HCT116 (cell line): ENCODE measurements around the gene NOP16. TPM values are rescaled to one million over a fixed set of nuclear protein-coding genes. Genes with fewer than 3 reads are reported as not detected.

ENCODE experiments used
- ATAC-seq: fragments of 200-7000 bp; cut with Tn5 transposase; 2 replicates; pipeline ENCODE4 v1.9.1; 2020; ENCODE audit warnings: mild to moderate bottlenecking, moderate library complexity
- BruUV-seq: library from RNA; stranded (reverse); fragments of 400-500 nt; replicated peaks from 2 replicates; lab custom pipeline; 2021; lab: Mats Ljungman, UMichigan
- CTCF ChIA-PET: fragments of 300-600 bp; sonication (Branson Sonifier 250); formaldehyde crosslinking; loops from one replicate; lab custom pipeline; 2021; ENCODE audit warnings: antibody characterized with exemption; lab: Charles Lee
- POLR2A ChIA-PET: fragments of 300-600, 350-600 bp; sonication (Branson Sonifier 250); formaldehyde crosslinking; loops from one replicate; lab custom pipeline; 2021; ENCODE audit warnings: antibody characterized with exemption; lab: Charles Lee
- RAD21 ChIA-PET, 2 experiments: fragments of 300-600 bp; sonication (Branson Sonifier 250); formaldehyde crosslinking; loops; one replicate each; lab custom pipeline; 2023; ENCODE audit warnings: low total read pairs in 2 of 2; ENCODE audit not compliant: uncharacterized antibody in 2 of 2, unreplicated experiment in 2 of 2, low non-redundant PET in 1 of 2; lab: Charles Lee
- DNase-seq: peaks from one replicate; pipeline ENCODE4 v3.0.0-alpha.2; 2010; ENCODE audit warnings: low read depth, low spot score
- H2AFZ ChIP-seq: fragments of 200-600 bp; shearing (Covaris generic), sonication (generic); 2 replicates; pipeline ENCODE4 v1.6.1; 2017; ENCODE audit warnings: low read depth, mixed run types, mixed read lengths, antibody characterized with exemption, low read length; ENCODE audit not compliant: poor library complexity, severe bottlenecking
- H3K27ac ChIP-seq: 2 replicates; pipeline ENCODE4 v1.5.1; 2012; ENCODE audit warnings: low read depth, low read length
- H3K27me3 ChIP-seq: fragments of 200-600 bp; sonication (generic); 2 replicates; pipeline ENCODE4 v1.6.1; 2016; ENCODE audit warnings: mixed run types, low read length, mixed read lengths; ENCODE audit not compliant: insufficient read depth
- H3K36me3 ChIP-seq, 2 experiments: fragments of 200-500 bp in 1 of 2; fragments of 200-600 bp in 1 of 2; sonication (Bioruptor generic) in 1 of 2; sonication (generic) in 1 of 2; 2 replicates each; pipeline versions ENCODE4 v1.5.1 to v1.6.1; 2014 to 2016; ENCODE audit warnings: low read length in 2 of 2, inconsistent platforms in 1 of 2, mixed read lengths in 1 of 2, mixed run types in 1 of 2; ENCODE audit not compliant: insufficient read depth in 2 of 2, control insufficient read depth in 1 of 2
- H3K4me1 ChIP-seq, 2 experiments: fragments of 200-600 bp in 1 of 2; sonication (generic) in 1 of 2; 2 replicates each; pipeline versions ENCODE4 v1.5.1 to v1.6.1; 2012 to 2017; ENCODE audit warnings: low read length in 2 of 2, inconsistent platforms in 1 of 2, mild to moderate bottlenecking in 1 of 2, mixed read lengths in 1 of 2, mixed run types in 1 of 2, moderate library complexity in 1 of 2; ENCODE audit not compliant: insufficient read depth in 2 of 2, control insufficient read depth in 1 of 2
- H3K4me2 ChIP-seq: fragments of 200-600 bp; sonication (generic); 2 replicates; pipeline ENCODE4 v1.6.1; 2017; ENCODE audit warnings: mixed run types, low read length, mixed read lengths
- H3K4me3 ChIP-seq, 2 experiments: fragments of 200-600 bp in 1 of 2; sonication (generic) in 1 of 2; replicated peaks in 1 of 2; 2 replicates each; pipeline ENCODE4 v1.5.1; 2011 to 2016; ENCODE audit warnings: low read length in 2 of 2, control low read depth in 1 of 2, low read depth in 1 of 2, mild to moderate bottlenecking in 1 of 2, mixed read lengths in 1 of 2, mixed run types in 1 of 2
- H3K79me2 ChIP-seq: fragments of 200-600 bp; sonication (generic); 2 replicates; pipeline ENCODE4 v1.6.1; 2017; ENCODE audit warnings: mild to moderate bottlenecking, mixed run types, low read length, moderate library complexity, mixed read lengths; ENCODE audit not compliant: insufficient read depth
- H3K9ac ChIP-seq: fragments of 200-600 bp; sonication (generic); 2 replicates; pipeline ENCODE4 v1.6.1; 2016; ENCODE audit warnings: low read length, mixed read lengths
- H3K9me2 ChIP-seq: fragments of 200-600 bp; sonication (generic), shearing (Covaris generic); 2 replicates; pipeline ENCODE4 v1.6.1; 2017; ENCODE audit warnings: mixed run types, mild to moderate bottlenecking, moderate library complexity; ENCODE audit not compliant: insufficient read depth
- H3K9me3 ChIP-seq, 2 experiments: fragments of 200-500 bp in 1 of 2; fragments of 200-600 bp in 1 of 2; sonication (Bioruptor generic) in 1 of 2; sonication (generic) in 1 of 2; 2 replicates each; pipeline ENCODE4 v1.6.1; 2014 to 2017; ENCODE audit warnings: low read length in 2 of 2, mixed read lengths in 2 of 2, inconsistent platforms in 1 of 2, low read depth in 1 of 2, mild to moderate bottlenecking in 1 of 2, mixed run types in 1 of 2, moderate library complexity in 1 of 2; ENCODE audit not compliant: control insufficient read depth in 1 of 2, insufficient read depth in 1 of 2
- H4K20me1 ChIP-seq: fragments of 200-600 bp; sonication (generic), shearing (Covaris generic); 2 replicates; pipeline ENCODE4 v1.6.1; 2017; ENCODE audit warnings: mixed run types, mild to moderate bottlenecking, moderate library complexity; ENCODE audit not compliant: insufficient read depth
- CBX3 ChIP-seq: IDR thresholded peaks from 2 replicates; pipeline ENCODE4 v1.6.1; 2012; ENCODE audit warnings: low read depth
- CEBPB ChIP-seq: IDR thresholded peaks from 2 replicates; pipeline ENCODE4 v1.6.1; 2012; ENCODE audit warnings: low read depth
- EGR1 ChIP-seq: IDR thresholded peaks from 2 replicates; pipeline ENCODE4 v1.6.1; 2012; ENCODE audit warnings: low read depth
- ELF1 ChIP-seq: IDR thresholded peaks from 2 replicates; pipeline ENCODE4 v1.6.1; 2012; ENCODE audit warnings: low read depth, borderline replicate concordance
- EZH2 ChIP-seq: fragments of 200-600 bp; sonication (generic); IDR thresholded peaks from 2 replicates; pipeline ENCODE4 v1.6.1; 2017; ENCODE audit warnings: antibody characterized with exemption, mixed run types
- EZH2phosphoT487 ChIP-seq: fragments of 200-600 bp; IDR thresholded peaks from 2 replicates; pipeline ENCODE4 v1.6.1; 2018; ENCODE audit warnings: antibody characterized with exemption, borderline replicate concordance
- FOSL1 ChIP-seq: IDR thresholded peaks from 2 replicates; pipeline ENCODE4 v1.6.1; 2012; ENCODE audit warnings: low read depth
- POLR2A ChIP-seq: IDR thresholded peaks from 2 replicates; pipeline ENCODE4 v1.7.0; 2011; ENCODE audit warnings: borderline replicate concordance; ENCODE audit not compliant: insufficient read depth, insufficient read length; ENCODE audit errors: extremely low read depth
- POLR2AphosphoS5 ChIP-seq: IDR thresholded peaks from 2 replicates; pipeline ENCODE4 v1.6.1; 2011; ENCODE audit warnings: mild to moderate bottlenecking, low read depth, low read length, moderate library complexity
- RAD21 ChIP-seq: IDR thresholded peaks from 2 replicates; pipeline ENCODE4 v1.6.1; 2012; ENCODE audit warnings: low read depth, mild to moderate bottlenecking
- SIN3A ChIP-seq: IDR thresholded peaks from 2 replicates; pipeline ENCODE4 v1.6.1; 2012; ENCODE audit warnings: low read depth
- SRF ChIP-seq: IDR thresholded peaks from 2 replicates; pipeline ENCODE4 v1.6.1; 2012; ENCODE audit warnings: low read depth
- ZFX ChIP-seq: fragments of 450-650 bp; IDR thresholded peaks from 2 replicates; pipeline ENCODE4 v1.6.1; 2017
- ZNF274 ChIP-seq: fragments of 200-500 bp; sonication (Bioruptor generic); IDR thresholded peaks from 2 replicates; pipeline ENCODE4 v1.6.1; 2014; ENCODE audit warnings: mild to moderate bottlenecking, low read depth, low read length, inconsistent platforms
- intact Hi-C: fragments of 100-400 bp; cut with micrococcal nuclease; formaldehyde crosslinking; loops from 2 replicates; pipeline ENCODE4 v1.10.0; 2022
- total RNA-seq: library from RNA; stranded (reverse); gene quantifications from one replicate; pipeline ENCODE4 v1.2.1, GENCODE V29; 2021; ENCODE audit not compliant: unreplicated experiment
- TF ChIP-seq, protein P1 (sequence below): IDR thresholded peaks from 2 replicates; pipeline ENCODE4 v1.6.1; 2012; ENCODE audit warnings: low read depth
- TF ChIP-seq, protein P2 (sequence below): IDR thresholded peaks from 2 replicates; pipeline ENCODE4 v1.6.1; 2011; ENCODE audit warnings: mild to moderate bottlenecking, low read length, moderate library complexity; ENCODE audit not compliant: insufficient replicate concordance; ENCODE audit errors: extremely low read depth

The NOP16 gene
- total RNA-seq, 1 experiment from 2014 or later = 67.1 TPM

DNA sequence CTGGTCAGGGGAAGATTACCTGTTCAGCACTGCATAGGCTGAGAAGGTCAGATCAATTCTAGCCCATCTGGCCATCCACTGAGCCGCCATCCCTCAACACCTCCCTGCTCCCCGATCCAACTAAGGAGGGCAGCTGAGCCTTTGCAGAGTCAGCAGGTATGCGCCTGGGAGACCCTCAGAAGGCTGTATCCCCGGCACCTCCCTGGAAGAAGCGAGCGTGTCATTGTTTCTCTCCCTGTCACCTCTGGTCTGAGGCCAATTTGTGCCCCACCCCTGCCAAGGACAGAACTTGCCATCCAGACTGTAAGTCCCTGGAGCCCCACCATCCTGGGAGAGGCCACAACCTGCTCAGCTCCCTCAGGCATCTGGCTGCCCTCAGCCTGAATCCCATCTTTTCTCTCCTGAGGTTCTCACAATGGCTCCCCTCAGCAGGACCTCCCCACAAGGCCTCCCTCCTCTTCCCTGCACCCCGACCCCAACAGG, 25.4 kb upstream of the NOP16 start:
- Histone ChIP-seq H3K4me3 (no peak overlapping the region), H3K9ac (no peak overlapping the region), H3K4me2 (no peak overlapping the region), H4K20me1 (no peaks in the 10 kb centered on the region), H3K27me3 (no peaks in the 10 kb centered on the region), H3K79me2 (peaks cover 22% of the 10 kb centered on the region), H3K9me3 (no peaks in the 10 kb centered on the region), H3K9me2 (no peaks in the 10 kb centered on the region), H3K4me1 (peaks cover 22 to 44% of the 10 kb centered on the region in 2 experiments), H2AFZ (no peak overlapping the region), H3K27ac (no peak overlapping the region), H3K36me3 (peaks cover 0 to 1% of the 10 kb centered on the region in 2 experiments; a peak in 3 of 4 replicates)
- RAD21 ChIA-PET = no interaction called here
- intact Hi-C loops = loop anchor here (2.0 kb wide), 1 partner anchor 123 kb away; the partner anchor contains the start of gene RNF44
- DNase-seq (no peak), ATAC-seq (no peak)
- CTCF ChIA-PET = no interaction called here
- TF ChIP-seq CBX3 = no peak
- no peak for TF ChIP-seq SIN3A
- no peak for TF ChIP-seq SRF
- no peak for TF ChIP-seq EZH2
- no peak for TF ChIP-seq FOSL1
- no peak for TF ChIP-seq POLR2A
- no peak for TF ChIP-seq EGR1
- no peak for TF ChIP-seq ZNF274
- TF ChIP-seq ELF1 = no peak
- no peak for TF ChIP-seq RAD21
- TF ChIP-seq EZH2phosphoT487 = no peak
- TF ChIP-seq, protein P1, sequence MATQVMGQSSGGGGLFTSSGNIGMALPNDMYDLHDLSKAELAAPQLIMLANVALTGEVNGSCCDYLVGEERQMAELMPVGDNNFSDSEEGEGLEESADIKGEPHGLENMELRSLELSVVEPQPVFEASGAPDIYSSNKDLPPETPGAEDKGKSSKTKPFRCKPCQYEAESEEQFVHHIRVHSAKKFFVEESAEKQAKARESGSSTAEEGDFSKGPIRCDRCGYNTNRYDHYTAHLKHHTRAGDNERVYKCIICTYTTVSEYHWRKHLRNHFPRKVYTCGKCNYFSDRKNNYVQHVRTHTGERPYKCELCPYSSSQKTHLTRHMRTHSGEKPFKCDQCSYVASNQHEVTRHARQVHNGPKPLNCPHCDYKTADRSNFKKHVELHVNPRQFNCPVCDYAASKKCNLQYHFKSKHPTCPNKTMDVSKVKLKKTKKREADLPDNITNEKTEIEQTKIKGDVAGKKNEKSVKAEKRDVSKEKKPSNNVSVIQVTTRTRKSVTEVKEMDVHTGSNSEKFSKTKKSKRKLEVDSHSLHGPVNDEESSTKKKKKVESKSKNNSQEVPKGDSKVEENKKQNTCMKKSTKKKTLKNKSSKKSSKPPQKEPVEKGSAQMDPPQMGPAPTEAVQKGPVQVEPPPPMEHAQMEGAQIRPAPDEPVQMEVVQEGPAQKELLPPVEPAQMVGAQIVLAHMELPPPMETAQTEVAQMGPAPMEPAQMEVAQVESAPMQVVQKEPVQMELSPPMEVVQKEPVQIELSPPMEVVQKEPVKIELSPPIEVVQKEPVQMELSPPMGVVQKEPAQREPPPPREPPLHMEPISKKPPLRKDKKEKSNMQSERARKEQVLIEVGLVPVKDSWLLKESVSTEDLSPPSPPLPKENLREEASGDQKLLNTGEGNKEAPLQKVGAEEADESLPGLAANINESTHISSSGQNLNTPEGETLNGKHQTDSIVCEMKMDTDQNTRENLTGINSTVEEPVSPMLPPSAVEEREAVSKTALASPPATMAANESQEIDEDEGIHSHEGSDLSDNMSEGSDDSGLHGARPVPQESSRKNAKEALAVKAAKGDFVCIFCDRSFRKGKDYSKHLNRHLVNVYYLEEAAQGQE = no peak
- TF ChIP-seq ZFX = no peak
- TF ChIP-seq CEBPB = no peak
- TF ChIP-seq, protein P2, sequence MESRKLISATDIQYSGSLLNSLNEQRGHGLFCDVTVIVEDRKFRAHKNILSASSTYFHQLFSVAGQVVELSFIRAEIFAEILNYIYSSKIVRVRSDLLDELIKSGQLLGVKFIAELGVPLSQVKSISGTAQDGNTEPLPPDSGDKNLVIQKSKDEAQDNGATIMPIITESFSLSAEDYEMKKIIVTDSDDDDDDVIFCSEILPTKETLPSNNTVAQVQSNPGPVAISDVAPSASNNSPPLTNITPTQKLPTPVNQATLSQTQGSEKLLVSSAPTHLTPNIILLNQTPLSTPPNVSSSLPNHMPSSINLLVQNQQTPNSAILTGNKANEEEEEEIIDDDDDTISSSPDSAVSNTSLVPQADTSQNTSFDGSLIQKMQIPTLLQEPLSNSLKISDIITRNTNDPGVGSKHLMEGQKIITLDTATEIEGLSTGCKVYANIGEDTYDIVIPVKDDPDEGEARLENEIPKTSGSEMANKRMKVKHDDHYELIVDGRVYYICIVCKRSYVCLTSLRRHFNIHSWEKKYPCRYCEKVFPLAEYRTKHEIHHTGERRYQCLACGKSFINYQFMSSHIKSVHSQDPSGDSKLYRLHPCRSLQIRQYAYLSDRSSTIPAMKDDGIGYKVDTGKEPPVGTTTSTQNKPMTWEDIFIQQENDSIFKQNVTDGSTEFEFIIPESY = no peak
- no peak for TF ChIP-seq POLR2AphosphoS5
- no TSS peak for BruUV-seq
- POLR2A ChIA-PET = no interaction called here
